HG03469 (cell line): ENCODE data around the gene SPATA32.
"Not testable (repeated sequence)": the region's sequence is repeated elsewhere in the genome, so short reads cannot be mapped to it uniquely, and the experiment has no call there.

Experiments
- ATAC-seq: cut with Tn5 transposase; IDR thresholded peaks from one replicate; pipeline ENCODE4 v1.9.1; 2021; ENCODE audit warnings: mild to moderate bottlenecking, moderate library complexity, moderate number of reproducible peaks; ENCODE audit not compliant: unreplicated experiment

The SPATA32 gene, protein sequence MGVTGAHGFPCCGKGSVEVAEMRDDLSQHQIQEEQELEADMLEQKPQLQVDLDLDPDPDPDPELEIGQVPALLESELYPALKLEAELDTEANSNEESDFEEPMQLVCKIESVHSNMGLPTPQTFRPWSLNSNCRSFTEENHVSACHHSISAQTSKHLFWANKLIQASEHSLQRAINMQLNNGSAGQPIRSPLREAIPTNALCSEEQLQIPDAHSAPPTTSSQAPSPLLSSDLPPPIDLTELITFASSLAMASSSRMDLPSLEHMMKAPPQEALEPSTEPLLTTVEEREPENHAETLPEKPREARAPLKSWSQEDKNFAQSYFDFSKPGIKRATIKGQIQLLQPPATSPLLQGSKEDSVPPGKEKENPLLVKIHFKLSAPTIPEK

DNA sequence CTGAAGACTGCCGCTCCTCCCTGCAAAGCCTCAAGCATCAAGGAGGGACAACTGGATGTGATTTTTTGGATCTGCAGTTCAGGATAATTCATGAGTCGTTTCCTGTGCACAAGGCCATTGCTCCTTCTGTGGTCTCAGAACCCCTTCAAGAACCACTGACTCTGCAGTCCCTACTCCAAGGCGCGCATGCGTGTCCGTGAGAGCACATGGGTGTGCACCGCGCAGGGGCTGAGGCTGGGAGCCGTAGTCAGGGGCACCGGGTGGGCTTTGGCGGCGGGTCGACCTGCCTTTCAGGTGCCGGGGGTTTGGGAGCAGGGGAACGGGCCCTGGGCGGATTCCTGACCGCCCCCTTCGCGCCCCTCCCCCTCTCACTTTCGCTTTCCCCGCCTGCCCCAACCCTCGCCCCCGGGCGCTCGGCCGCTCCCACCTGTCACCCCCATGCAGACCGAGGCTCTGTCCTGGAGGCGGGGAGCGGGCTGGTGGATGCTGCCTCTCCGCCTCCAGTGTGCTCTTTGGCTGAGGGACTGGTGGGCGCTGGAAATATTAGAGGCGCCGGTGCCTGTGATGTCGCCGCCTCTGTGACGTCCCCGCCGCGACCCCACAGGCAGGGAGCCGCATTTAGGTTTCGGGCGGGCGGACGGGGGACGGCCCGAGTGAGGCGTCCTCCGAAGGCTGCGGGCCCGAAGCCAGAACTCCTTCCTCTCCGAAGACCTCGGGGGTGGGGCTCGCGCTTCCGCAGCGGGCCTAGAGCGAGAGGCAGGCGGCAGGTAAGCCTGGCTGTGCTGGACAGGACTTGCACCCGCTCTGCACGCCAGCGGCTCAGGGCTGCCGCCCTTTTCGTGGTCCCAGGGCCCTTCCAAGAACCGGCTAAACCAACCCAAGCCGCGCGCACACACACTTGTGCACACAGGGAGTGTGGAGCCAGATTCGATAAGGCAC, at the start of gene SPATA32:
Gene SPATA32, minus strand, starts transcription at position 518 of the 939 bp plus-strand sequence. Its CDS starts 78 bp downstream, at position 440.
- no peak for ATAC-seq

DNA sequence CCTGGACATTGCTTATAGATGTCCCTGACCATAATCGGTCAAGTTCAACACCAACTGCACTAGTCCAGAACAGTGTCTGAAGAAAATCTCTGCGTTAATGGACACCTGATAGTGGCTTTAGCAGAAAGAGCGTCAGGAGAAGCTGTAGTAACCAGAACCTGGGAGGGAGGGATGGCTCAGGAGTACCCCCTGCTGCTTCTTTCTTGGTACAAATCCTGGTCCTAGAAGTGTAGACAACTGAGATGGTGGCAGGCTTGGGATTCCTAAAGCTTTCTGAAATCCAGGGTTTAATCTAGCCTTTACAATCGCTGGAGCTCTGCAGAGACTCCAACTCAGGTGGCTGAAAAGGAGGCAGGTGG, 49.5 kb upstream of the SPATA32 start:
- ATAC-seq = no peak

DNA sequence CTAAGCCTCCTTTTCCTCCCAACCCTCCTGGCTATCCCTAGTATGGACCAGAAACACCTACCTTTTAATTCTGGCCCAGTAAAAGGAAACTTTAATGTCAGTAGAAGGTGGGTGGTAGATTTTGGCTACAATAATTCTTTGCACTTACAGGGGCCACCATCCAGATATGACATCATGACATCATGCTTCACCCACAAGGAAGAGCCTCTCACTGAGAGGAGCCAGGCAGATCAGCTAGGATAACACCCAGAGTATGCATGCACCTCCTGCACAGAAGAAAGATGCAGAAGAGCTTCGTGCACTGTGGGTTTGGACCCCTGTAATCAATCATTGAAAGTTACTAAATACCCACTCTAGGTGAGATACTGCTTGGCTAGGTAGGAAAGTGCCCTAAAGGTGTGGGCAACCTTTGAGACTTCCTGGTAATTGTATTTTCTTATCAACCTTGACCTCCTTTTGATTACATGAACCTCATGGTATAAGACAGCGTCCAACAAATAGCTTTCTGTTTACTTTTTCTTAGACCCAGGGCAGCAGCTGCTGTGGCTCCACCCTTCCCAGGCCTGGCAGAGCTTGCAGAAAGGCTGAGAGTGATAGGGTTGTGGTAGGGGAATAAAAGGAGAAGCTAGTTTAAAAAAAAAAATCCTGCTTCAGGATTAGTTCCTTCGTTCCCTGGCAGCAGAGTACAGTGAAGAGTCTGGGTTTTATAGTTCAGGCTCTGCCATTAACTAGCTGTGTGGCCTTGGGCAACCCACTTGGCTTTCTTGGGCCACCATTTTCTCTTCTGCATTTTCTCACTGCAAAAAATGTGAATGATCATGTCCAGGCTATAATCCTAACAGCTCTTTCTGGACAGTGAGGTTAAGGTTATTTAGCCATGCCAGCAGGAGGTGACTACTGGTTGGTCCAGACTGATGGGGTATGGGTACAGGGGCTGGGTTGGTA, 48.8 kb upstream of the SPATA32 start:
- no peak for ATAC-seq

DNA sequence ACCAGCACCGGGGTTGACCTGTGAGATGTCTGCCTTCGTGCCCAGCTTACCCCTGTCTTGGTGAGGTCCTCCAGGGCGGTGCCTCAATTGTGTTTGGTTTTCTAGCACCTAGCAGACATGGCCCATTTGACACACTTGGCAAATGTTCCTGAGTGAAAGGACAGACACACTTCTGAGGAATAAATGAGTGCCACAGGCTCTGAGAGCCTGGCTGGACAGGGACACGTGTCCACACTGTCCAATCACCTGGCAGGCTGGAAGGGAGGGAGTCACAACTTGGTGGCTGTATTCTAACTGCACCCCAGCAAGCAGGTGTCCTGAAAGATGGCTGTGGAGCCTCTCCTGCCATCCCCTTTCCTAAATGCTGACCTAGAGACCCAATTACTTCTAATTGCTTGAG, 47.5 kb upstream of the SPATA32 start:
- no peak for ATAC-seq

DNA sequence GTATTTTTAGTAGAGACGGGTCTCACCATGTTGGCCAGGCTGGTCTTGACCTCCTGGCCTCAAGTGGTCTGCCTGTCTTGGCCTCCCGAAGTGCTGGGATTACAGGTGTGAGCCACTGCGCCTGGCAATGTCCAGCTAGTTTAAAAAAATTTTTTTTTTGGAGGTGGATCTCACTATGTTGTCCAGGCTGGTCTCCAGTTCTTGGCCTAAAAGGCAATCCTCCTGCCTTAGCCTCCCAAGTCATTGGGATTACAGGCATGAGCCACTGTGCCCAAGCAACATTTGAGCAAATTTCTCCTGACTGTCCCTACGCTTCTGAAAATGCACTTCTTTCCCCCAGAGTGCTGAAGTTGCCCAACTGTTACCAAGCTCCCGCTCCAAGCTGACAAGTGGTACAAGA, 46.9 kb upstream of the SPATA32 start:
- no peak for ATAC-seq

DNA sequence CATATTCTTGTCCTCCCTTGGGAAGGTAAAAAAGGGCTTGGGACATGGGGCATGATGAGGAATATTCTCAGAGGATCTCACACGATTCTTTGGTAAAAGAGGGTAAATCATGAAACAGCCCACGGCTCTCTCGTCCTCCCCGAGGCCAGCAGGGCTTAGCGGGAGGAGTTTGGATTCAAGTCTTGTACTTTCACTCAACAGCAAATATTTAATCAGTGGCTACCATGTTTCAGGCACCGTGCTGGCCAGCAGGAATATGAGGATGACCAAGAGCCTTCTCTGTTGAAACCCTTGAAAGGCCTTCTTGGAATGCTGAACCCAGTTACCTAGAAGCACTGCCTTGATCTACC, 46.1 kb upstream of the SPATA32 start:
- no peak for ATAC-seq

DNA sequence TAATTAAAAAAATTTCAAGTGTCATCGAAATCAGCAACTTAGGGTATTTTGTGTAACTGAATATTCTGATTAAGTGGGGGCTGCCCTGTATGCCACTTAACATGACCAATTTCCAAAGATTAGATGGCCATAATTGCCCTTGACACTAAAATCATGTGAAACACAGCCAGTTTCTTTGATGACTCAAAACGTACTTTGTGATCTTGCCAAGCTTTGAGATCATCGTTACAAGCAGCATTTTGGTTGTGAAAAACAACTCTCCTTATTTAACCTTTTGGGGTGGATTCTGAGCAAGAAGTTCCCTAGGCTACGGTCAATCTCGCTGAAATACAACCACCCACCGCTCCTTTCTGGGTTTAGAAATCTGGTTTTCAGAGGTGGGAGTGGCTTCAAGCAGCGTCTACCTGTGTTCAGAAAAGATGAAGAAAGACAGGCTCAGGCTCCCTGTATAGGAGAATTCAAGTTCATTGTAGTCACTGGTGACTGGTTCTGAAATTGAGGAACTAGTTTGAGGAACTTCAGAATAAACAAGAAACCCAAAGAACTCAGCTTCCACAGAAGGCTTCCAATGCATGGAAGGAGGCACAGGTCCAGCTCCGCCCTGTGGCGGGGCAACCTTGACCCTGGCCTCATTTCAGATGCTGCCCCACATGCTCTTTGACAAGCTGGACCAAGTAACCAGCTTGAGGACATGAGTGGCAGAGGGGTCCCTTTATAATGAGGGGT, 45.6 kb upstream of the SPATA32 start:
- ATAC-seq = no peak

DNA sequence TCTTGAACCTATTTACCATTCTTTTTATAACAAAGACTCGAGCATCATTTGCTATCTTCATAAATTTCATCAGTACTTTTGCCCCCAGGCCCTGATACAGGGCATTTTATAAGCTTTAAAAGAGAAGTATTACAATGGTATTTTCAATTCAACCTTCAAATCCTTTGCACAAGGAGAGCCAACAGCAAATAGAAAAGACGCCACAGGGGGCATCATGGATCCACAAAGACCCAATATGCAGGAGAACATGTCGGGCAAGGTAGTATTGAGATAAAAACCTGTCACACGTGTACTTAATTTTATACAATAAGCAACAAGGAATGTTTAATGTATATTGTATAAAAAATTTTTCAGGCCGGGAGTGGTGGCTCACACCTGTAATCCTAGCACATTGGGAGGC, 44.7 kb upstream of the SPATA32 start:
- no peak for ATAC-seq

DNA sequence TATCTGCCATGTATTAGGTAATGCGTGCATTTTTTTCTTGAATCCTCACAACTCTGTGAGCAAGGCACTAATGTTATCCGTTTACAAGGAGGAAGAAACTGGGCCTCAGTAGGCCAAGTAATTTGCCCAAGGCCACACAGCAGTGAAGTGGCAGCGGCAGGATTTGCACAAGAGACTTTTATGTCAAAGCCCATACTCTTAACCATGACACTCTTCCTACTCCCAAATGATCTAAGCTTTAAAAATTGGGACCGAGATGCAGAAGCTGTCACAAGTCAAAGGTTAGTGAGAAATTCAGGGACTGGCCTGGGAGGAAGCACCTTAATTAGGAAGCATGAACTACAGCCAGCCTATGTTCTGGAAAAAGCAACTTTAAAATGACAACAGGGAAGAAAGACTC, 44.2 kb upstream of the SPATA32 start:
- ATAC-seq = no peak

DNA sequence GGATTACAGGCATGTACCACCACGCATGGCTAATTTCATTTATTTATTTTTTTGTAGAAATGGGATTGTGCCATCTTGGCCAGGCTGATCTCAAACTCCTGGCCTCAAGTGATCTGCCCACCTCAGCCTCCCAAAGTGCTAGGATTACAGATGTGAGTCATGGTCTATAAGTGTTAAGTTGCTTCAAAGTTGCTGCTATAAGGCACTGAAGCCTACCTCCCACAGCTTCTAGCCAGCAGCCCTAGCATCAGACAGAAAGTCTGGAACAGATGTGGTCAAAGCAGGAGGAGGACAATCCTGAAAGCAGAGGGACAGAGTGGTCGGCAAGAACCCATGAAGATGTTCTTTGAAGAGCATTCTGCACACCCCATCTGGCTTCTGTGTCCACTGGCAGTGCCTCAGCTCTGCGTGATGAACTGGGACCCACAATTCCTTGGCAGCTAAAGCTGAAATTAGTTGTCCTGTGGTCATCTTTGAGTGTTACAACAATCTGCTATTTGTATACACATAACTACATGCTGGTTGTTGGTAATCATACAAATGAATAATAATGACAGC, 43.7 kb upstream of the SPATA32 start:
- ATAC-seq = no peak

DNA sequence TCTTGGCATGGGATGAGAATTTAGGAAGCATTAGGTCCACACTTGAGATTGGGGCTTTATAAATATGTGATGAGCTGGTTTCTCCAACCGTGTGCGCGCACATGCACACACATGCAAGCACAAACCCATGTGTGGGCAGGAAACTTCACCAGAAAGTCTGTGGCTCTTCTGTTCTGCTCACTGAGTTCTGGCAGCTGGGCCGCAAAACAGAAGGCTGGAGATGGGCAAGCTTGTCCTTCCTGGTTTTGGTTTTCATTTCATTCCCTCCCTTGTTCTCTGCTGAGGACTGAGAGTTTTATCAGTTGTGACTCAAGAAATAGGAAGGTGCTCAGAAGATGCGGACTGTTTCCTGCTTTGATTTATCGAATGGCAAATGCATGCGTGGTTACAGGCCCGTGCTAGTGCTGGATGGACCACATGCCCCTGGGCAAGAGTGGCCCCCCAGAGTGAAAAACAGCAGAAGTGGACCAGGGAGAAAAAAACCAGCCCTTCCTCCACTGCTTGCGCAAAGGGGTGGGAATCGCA, 40.8 kb upstream of the SPATA32 start:
- no peak for ATAC-seq

DNA sequence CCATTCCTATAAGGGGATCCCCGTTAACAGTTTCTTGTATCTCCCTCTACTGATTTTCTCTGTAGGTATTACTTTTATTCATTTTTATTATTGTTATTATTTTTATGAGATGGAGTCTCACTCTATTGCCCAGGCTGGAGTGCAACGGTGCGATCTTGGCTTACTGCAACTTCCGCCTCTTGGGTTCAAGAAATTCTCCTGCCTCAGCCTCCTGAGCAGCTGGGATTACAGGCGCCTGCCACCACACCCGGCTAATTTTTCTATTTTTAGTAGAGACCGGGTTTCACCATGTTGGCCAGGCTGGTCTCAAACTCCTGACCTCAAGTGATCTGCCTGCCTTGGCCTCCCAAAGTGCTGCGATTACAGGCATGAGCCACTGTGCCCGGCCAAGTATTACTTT, 40.3 kb upstream of the SPATA32 start:
- ATAC-seq = not testable (repeated sequence)

DNA sequence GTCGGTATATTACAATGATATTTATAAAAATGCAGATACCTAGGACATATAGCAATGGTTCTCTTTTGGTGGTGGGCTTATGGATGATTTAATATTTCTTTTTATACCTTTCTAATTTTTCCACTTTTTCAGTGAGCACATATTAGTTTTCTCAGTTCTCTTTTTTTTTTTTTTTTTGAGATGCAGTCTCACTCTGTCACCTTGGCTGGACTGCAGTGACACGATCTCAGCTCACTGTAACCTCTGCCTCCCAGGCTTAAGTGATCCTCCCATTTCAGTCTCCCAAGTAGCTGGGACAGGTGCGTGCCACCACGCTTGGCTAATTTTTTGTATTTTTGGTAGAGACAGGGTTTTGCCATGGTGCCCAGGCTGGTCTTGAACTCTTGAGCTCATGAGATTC, 39.8 kb upstream of the SPATA32 start:
- ATAC-seq = no peak

DNA sequence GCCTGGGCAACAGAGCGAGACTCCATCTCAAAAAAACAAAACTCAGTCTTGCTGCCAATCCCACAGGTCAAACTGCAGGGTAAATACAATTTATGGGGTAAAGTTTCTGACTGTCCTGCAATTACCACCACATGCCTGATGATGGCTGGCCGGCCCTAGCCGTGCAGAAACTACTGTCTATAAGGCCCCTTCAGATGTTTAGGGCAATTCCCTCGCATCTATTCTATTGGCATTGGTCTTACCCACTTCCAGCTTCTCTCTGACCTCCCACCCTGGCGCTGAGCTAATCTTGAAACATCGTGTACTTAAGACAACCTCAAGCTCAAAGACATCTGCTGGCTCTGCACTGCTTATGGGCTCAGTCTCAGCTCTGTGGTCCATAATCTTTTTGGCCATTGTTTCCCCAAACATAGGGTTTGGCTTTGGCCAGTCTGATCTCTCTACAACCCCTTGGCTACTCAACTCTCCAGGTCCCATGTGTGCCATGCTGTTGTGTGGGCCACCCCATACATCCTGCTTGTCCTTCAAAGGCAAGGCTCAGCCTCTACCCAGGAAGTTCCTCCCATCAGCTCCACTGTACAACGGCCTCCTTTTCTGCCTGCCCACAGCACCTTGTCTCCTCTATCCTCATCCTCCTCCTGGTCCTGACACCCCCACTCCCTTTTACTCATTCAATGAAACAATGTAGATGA, 38.3 kb upstream of the SPATA32 start:
- no peak for ATAC-seq

DNA sequence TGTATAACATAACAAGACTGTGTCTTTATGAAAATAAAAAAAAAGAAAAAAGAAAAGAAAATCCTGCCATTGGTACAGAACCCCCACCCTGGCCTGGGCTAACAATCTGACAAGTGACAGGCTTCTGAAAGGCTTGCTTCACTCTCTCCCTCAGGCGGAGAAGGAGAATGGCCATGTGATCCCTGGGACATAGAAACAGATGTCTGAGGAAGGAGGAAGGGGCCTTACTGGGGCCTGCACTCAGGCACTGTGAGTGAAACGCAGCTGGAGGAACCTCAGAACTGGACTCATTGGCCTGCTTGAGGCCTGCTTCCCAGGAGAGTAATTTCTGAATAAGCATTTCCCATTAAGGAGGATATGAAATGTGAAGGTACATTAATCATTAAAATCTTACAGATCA, 37.5 kb upstream of the SPATA32 start:
- no peak for ATAC-seq

DNA sequence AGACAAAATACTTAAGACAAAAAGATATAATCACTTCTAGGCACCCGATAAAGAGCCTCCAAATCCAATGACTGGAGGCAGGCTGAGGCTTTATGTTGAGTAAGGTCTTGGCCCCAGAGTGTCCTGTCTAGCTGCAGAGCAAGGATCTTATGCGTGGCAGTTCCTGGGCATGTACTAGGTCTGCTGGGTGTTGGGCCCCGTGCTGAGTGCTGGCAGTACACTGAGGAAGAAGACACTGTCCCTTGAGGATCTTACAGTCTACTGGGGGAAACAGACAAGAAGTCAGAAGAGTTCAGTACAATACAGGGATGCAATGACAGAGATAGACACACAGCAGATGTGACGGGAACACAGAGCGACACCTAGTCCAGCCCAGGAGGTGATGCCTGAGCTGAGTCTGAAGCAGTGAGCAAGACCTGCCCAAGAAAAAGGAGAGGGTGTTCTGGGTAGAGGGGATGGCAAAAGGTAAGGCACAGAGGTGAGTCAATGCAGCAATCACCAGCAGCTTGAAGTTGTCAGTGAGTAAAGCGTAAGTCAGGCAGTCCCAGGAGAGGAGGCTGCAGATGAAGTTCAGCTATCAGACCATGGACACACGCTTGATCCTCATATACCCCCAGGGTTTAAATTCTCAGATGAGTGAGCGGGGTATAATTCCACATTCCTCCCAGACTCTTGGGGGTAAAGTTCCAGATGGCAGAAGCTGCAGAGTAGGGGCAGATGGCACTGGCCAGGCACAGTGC, 36.8 kb upstream of the SPATA32 start:
- ATAC-seq = no peak

DNA sequence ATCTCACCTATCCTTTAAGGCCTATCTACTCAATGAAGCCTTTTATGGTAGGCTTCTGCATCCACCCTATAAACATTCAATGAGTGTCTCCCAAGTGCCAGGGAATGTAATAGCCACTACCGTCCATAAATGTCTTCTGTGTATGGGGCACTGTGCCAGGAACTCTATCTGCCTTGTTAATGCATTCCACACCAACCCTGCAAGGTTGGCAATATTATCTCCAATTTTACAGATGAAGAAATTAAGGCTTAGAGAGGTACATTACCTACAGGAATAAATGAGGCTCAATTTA, 34.9 kb upstream of the SPATA32 start:
- ATAC-seq = no peak

DNA sequence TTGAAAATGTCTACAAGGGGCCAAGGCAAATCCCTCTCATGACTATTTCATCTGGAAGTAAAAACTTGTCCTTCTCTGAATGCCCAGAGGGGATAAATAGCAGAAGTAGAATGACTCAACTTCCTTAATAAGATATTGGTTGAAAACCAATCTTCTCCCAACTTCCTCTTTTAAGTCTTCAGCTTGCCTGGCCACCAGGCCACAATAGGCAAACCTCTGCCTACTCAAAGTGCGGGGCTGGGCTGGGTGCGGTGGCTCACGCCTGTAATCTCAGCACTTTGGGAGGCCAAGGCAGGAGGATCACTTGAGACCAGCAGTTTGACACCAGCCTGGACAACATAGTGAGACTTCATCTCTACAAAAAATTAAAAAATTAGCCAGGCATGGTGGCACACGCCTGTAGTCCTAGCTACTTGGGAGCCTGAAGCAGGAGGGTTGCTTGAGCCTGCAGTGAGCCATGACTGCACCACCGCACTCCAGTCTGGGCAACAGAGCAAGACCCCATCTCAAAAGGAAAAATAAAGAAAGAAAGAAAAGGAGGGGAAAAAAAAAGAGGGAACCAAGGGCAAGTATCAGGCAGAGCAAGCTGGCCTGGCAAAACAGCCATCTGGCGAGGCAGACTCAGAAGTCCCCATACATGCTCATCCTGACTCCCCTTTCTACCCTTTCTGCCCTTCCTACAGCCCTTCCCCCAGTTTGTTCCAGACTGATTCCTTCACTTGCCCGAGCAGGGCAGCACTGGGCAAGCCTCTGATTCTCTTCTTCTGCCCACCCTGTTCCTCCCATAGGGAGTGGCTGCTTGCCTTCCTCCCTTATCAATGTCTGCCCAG, 34.3 kb upstream of the SPATA32 start:
- ATAC-seq = no peak
